T-helper 22 cell (primary cell): ENCODE data around the gene LDB2.

Experiments used
- DNase-seq: peaks from one replicate; pipeline ENCODE4 v3.0.0-alpha.2; 2020; ENCODE audit warnings: low read depth

The LDB2 gene

GRCh38 chr4:16843831-16844508, 54.5 kb downstream of the LDB2 start:
- no peak for DNase-seq

- DNase-seq = no peak
These were observed 60.1 kb downstream of the LDB2 start for GRCh38 chr4:16838226-16838875.

DNA sequence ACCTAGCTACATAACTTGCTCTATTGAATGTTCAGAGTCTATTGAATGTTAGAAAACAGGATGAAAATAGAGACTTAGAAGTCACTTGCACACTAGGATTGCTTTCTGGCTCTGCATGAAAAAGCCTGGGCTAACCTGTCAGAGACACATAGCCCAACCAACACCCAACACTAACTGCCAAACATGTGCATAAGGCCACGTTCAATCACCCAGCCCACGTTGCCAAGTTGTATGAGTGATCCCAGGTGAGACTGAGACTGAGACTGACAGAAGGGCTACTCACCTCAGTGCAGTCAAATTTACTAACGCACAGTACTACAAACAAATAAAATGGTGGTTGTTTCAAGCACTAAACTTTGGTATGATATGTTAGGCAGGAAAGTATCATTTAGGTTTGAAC, 61.0 kb downstream of the LDB2 start:
- no peak for DNase-seq

DNA sequence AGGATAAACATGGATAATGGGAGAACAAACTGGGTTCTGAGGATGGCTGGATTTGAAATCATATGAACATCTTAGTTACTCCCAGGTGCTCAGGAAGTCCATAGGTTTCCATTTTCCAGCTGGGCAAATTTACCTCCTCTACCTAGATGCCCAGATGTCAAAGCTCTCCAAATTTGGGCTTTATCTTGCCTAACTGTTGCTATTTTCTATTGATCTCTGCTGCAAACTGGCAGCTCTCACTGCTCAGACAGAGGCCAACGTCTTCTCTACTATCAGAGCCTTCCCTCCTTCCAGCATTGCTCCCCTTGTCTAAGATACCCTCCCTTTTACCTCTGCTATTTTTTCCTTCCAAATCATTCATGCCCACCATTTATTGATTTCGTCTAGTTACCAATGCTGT, 62.1 kb downstream of the LDB2 start:
- no peak for DNase-seq

DNA sequence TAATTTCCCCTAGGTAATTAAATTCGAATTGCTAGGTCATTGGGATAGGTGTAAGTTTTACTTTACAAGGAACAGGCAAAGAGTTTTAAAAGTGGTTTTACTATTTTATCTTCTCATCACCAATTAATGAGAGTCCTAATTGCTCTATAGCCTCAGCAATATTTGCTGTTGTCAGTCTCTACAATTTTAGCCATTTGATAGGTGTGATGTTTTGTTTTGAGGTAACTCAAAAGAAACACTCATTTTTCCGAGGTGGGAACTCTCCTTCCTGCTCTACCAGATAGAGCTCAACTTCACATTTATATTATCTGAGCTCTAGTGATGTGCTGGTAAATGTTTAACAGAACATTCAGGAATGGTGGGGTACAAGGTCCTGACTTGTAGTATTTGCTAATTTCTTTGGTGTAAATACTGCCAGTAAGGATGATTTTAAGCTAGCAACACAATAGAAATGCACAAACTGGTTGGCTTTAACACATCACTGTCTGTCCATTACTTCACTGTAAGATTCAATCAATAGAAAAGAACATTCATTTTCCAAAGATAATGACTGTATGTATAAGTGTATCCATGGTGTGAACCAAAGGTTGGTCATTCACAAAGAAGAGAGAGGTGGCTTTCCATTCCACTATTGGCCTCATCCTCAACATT, 62.7 kb downstream of the LDB2 start:
- DNase-seq = no peak

GRCh38 chr4:16834814-16835213, 63.6 kb downstream of the LDB2 start:
- no peak for DNase-seq

- no peak for DNase-seq
These were observed 64.7 kb downstream of the LDB2 start for GRCh38 chr4:16833722-16834121.

- DNase-seq = no peak
These were observed 68.4 kb downstream of the LDB2 start for GRCh38 chr4:16830081-16830480.

DNA sequence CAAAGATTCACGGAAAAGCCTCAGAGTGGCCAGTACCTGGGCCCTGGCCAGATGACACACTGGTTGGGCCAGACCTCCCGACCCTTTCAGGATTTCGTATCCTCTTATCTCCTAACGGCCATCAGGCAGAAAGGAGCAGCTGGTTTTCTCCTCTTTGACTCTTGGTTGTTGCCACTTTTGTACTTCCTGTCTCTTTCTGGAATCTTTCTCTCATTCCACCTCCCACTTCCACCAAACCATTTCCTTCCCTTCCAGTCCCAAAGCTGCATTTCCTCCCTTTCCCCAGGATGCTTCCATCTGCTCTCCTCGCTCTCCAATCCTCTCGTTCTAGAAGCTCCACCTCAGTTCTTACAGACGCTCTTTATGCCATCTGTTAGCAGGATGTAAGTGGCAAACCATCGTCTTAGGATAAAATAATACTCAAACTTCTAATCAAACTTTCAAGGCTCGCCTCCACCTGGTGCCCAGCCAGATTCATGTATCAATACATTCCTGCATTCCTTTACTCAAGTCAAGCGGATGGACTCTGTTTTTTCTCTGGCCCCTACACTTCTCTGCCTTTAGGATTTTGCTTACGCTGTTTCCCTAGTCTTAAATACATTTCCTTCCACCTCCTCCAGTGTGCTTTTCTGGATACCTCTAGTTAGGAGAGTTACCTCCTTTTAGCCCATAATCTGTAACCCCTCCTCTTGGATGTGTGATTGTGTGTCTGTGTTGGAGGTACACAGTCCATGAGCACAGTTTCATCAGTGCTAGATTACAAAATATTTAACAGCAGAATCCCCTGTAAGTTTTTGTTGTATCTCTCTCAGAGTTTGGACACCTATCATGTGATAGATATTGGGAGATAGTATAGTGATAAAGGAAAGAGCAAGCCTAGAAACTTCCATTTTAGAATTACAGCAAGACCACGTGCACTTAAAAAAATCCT, 70.4 kb downstream of the LDB2 start:
- no peak for DNase-seq

DNA sequence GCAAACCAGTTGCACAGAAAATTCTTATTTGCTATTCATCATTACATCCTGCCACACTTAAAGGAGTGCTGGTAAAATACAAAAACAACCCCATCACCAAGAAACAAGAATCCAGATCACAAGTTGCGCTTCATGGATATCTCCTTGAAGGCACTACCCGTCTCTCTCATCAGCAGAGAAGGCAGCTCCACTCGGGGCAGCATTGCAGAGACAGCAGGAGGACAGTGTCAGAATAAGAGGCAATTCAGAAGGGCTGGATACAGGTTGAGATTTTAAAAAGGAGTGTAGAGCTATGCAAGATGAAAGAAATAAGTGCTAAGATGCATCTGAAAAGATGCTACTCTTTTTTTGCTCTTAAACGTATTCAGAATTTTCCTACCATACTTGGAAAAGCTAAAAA, 71.4 kb downstream of the LDB2 start:
- no peak for DNase-seq

GRCh38 chr4:16826406-16826910, 72.0 kb downstream of the LDB2 start:
- no peak for DNase-seq

DNA sequence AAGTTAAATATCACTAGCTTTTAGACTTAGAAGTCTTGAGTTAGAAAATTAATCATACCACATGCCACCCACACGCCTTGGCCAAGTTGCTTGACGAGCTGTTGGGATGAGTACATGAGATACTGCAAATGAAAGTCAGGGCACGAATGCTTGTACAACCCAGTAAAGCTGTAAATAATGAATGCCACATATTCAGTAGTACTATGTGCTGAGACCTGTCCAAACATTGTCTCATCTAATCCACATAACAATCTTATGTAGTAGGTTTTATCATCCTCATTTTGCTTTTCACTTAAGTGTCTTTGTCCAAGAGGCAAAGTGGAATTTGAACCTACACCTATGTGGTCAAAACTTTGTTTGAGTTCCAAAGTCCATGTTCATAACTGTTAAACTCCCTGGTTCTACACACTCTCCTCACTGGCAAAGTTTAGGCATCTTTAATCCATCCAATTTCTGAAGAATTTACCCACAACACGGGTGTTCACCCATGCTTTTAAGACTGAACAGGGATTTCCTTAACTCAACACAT, 74.1 kb downstream of the LDB2 start:
- no peak for DNase-seq

- DNase-seq = no peak
These were observed 78.1 kb downstream of the LDB2 start for GRCh38 chr4:16820329-16820728.

- DNase-seq = no peak
These were observed 78.8 kb downstream of the LDB2 start for GRCh38 chr4:16819652-16820051.

- DNase-seq = no peak
These were observed 80.4 kb downstream of the LDB2 start for GRCh38 chr4:16818005-16818404.

GRCh38 chr4:16817286-16817685, 81.2 kb downstream of the LDB2 start:
- no peak for DNase-seq

DNA sequence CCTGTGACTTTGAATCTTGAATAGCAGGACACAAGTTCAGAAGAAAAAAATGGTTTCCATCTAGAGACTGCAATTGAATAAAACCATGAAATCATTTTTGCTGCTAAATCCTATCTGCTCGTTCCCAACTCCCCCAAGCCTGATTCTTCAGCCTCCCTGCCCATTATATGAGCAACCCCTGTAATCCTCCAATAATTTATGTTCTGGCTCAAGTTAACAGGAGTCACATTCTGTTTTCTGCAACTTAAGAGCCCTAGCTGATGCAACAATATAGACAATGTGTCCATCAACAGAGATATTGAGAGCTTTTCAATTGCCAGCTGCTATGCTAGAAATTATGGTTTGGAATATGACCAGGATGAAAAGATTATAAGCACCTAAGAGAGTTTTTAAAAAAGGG, 84.1 kb downstream of the LDB2 start:
- DNase-seq = no peak

- DNase-seq = no peak
These were observed 86.4 kb downstream of the LDB2 start for GRCh38 chr4:16812041-16812440.

DNA sequence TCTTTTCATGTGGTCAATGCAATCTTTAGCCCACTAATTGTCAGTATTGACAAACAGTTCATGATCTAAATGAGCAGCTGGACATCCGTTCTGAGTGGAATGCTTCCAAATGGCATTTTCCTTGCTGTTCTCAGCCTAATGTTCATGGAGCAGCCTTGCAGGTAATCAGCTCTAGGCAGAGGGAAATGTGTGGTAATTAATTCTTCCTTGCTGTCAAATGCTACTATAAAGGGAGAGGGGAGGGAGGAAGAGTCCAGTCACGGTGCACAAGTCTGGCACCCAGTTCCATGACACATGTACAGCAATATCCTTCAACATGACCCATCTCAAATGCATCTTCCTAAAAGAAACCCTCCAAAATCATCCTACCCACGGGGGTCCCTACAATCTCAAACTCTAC, 88.5 kb downstream of the LDB2 start:
- DNase-seq = no peak

- no peak for DNase-seq
These were observed 89.4 kb downstream of the LDB2 start for GRCh38 chr4:16809064-16809463.

- DNase-seq = no peak
These were observed 91.1 kb downstream of the LDB2 start for GRCh38 chr4:16807355-16807754.

DNA sequence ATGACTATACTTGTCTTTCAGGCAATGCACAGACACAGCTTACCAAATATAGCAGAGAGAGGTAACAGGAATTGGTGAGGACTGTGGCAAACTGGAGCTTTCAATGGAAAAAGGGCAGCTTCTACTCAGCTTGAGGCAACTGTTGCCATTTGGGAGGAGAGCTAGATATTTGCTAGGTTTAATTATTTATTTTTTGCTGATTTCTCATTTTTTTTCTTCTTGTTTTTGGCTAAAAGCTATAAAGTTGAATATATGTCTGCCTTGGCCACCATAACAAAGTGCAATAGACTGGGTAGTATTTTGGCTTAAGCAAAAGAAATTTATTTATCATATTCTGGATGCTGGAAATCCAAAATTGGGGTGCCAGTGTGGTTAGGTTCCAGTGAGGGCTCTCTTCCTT, 93.9 kb downstream of the LDB2 start:
- no peak for DNase-seq
